Measurements from ENCODE around the gene NUP93.
"Not testable (repeated sequence)": the region's sequence is repeated elsewhere in the genome, so short reads cannot be mapped to it uniquely, and the experiment has no call there.

The NUP93 gene

GRCh38 chr16:56781528-56781961 is 51.6 kb downstream of the NUP93 start:
- FAIRE-seq = no peak

- FAIRE-seq = no peak
Observed at GRCh38 chr16:56783344-56783743, 53.4 kb downstream of the NUP93 start.

- FAIRE-seq = no peak
Observed at GRCh38 chr16:56785317-56785716, 55.4 kb downstream of the NUP93 start.

- FAIRE-seq = no peak
Observed at GRCh38 chr16:56787167-56787566, 57.2 kb downstream of the NUP93 start.

GRCh38 chr16:56788435-56788834 is 58.5 kb downstream of the NUP93 start:
- FAIRE-seq = no peak

- no peak for FAIRE-seq
Observed at GRCh38 chr16:56789360-56789759, 59.4 kb downstream of the NUP93 start.

GRCh38 chr16:56792967-56793366 is 63.0 kb downstream of the NUP93 start:
- no peak for FAIRE-seq

GRCh38 chr16:56793492-56793891 is 63.6 kb downstream of the NUP93 start:
- FAIRE-seq = no peak

- FAIRE-seq = no peak
Observed at GRCh38 chr16:56795011-56795410, 65.1 kb downstream of the NUP93 start.

GRCh38 chr16:56797038-56797437 is 67.1 kb downstream of the NUP93 start:
- not testable (repeated sequence) for FAIRE-seq

GRCh38 chr16:56797861-56798260 is 67.9 kb downstream of the NUP93 start:
- FAIRE-seq = no peak

GRCh38 chr16:56798955-56799354 is 69.0 kb downstream of the NUP93 start:
- FAIRE-seq = no peak

GRCh38 chr16:56800355-56800754 is 70.4 kb downstream of the NUP93 start:
- no peak for FAIRE-seq

- FAIRE-seq = no peak
Observed at GRCh38 chr16:56801762-56802161, 71.8 kb downstream of the NUP93 start.

- no peak for FAIRE-seq
Observed at GRCh38 chr16:56807011-56807675, 77.2 kb downstream of the NUP93 start.

- not testable (repeated sequence) for FAIRE-seq
Observed at GRCh38 chr16:56807676-56808067, 77.7 kb downstream of the NUP93 start.

GRCh38 chr16:56810954-56811353 is 81.0 kb downstream of the NUP93 start:
- no peak for FAIRE-seq

GRCh38 chr16:56811602-56812001 is 81.7 kb downstream of the NUP93 start:
- not testable (repeated sequence) for FAIRE-seq

GRCh38 chr16:56812884-56813283 is 83.0 kb downstream of the NUP93 start:
- FAIRE-seq = no peak

- FAIRE-seq = no peak
Observed at GRCh38 chr16:56814537-56815432, 84.9 kb downstream of the NUP93 start.

GRCh38 chr16:56815721-56816120 is 85.8 kb downstream of the NUP93 start:
- no peak for FAIRE-seq

- no peak for FAIRE-seq
Observed at GRCh38 chr16:56817056-56817455, 87.1 kb downstream of the NUP93 start.

GRCh38 chr16:56817938-56818337 is 88.0 kb downstream of the NUP93 start:
- FAIRE-seq = no peak

GRCh38 chr16:56823081-56823733 is 93.3 kb downstream of the NUP93 start:
- FAIRE-seq = no peak

Data from islet of Langerhans (tissue), 1 donor.